Urothelium cell line (cell line): ENCODE data around the gene SF3A2.
A peak's percentile ranks its signal among the peaks of the same experiment; 100 is the strongest.
"Not testable (repeated sequence)": the region's sequence is repeated elsewhere in the genome, so short reads cannot be mapped to it uniquely, and the experiment has no call there.

Source experiments
- DNase-seq: peaks from one replicate; pipeline ENCODE4 v3.0.0; 2011; ENCODE audit warnings: low spot score, mixed read lengths
- FAIRE-seq: peaks from 2 replicates; lab custom pipeline; 2011; peaks lifted over from hg19 to GRCh38; lab: Jason Lieb, UNC

Gene SF3A2

GRCh38 chr19:2236314-2237050, at the start of gene SF3A2, which contains the start of gene PLEKHJ1:
Gene SF3A2, plus strand, starts transcription at chr19:2236824. Its CDS starts 6,595 bp downstream, at chr19:2243419.
Gene PLEKHJ1, minus strand, starts transcription at chr19:2236329. Its CDS starts 81 bp downstream, at chr19:2236248.
- FAIRE-seq, result peak; percentile 92
- peak; percentile 97 for DNase-seq

- FAIRE-seq, result no peak
- no peak for DNase-seq
Measured at GRCh38 chr19:2187159-2187558, 49.5 kb upstream of the SF3A2 start.

- no peak for DNase-seq
- FAIRE-seq, result no peak
Measured at GRCh38 chr19:2188708-2189385, 47.8 kb upstream of the SF3A2 start.

- no peak for FAIRE-seq
- no peak for DNase-seq
Measured at GRCh38 chr19:2189880-2190279, 46.7 kb upstream of the SF3A2 start.

- FAIRE-seq (no peak), DNase-seq (no peak)
Measured at GRCh38 chr19:2190848-2191455, 45.7 kb upstream of the SF3A2 start.

GRCh38 chr19:2191456-2192310, 44.9 kb upstream of the SF3A2 start:
- no peak for FAIRE-seq
- DNase-seq, result no peak

GRCh38 chr19:2192862-2193261, 43.8 kb upstream of the SF3A2 start:
- DNase-seq (no peak), FAIRE-seq (no peak)

- DNase-seq (no peak), FAIRE-seq (no peak)
Measured at GRCh38 chr19:2193807-2194206, 42.8 kb upstream of the SF3A2 start.

GRCh38 chr19:2194513-2195078, 42.0 kb upstream of the SF3A2 start:
- FAIRE-seq, result no peak
- DNase-seq, result no peak

GRCh38 chr19:2195361-2195760, 41.3 kb upstream of the SF3A2 start:
- no peak for FAIRE-seq
- no peak for DNase-seq

- FAIRE-seq (no peak), DNase-seq (no peak)
Measured at GRCh38 chr19:2195914-2196313, 40.7 kb upstream of the SF3A2 start.

- no peak for FAIRE-seq
Measured at GRCh38 chr19:2197270-2197669, 39.4 kb upstream of the SF3A2 start.

GRCh38 chr19:2198317-2198716, 38.3 kb upstream of the SF3A2 start:
- FAIRE-seq (no peak), DNase-seq (no peak)

More at GRCh38 chr19:2197270-2197669, 39.4 kb upstream of the SF3A2 start:
- DNase-seq, result no peak

GRCh38 chr19:2199215-2199614, 37.4 kb upstream of the SF3A2 start:
- FAIRE-seq, result no peak
- DNase-seq, result no peak

- FAIRE-seq, result no peak
- no peak for DNase-seq
Measured at GRCh38 chr19:2199861-2200623, 36.6 kb upstream of the SF3A2 start.

GRCh38 chr19:2200624-2201294, 35.9 kb upstream of the SF3A2 start:
- FAIRE-seq, result peak; percentile 13

GRCh38 chr19:2201473-2202148, 35.0 kb upstream of the SF3A2 start:
- FAIRE-seq, result no peak
- DNase-seq, result no peak

More at GRCh38 chr19:2200624-2201294, 35.9 kb upstream of the SF3A2 start:
- not testable (repeated sequence) for DNase-seq

GRCh38 chr19:2202366-2202765, 34.3 kb upstream of the SF3A2 start:
- FAIRE-seq, result no peak
- DNase-seq, result no peak

GRCh38 chr19:2207008-2207407, 29.6 kb upstream of the SF3A2 start:
- no peak for DNase-seq
- no peak for FAIRE-seq
